Right lobe of liver (tissue), 6 donors: Measurements from ENCODE around the gene RPS6KA4. TPM values are rescaled to one million over a fixed set of nuclear protein-coding genes. Genes with fewer than 3 reads are reported as not detected.

Source experiments
- ATAC-seq, 4 donors: fragments of 200-7000 bp; cut with Tn5 transposase; one replicate each; pipeline ENCODE4 v1.9.1; 2020; ENCODE audit warnings: mild to moderate bottlenecking in 4 of 4, moderate library complexity in 4 of 4
- DNase-seq, 3 donors: peaks; one replicate each; pipeline ENCODE4 v3.0.0-alpha.2; 2020
- H3K27ac ChIP-seq, 3 donors: fragments of 200-600 bp; one replicate each; pipeline ENCODE4 v1.8.0; 2022
- H3K27me3 ChIP-seq, 2 donors: fragments of 200-600 bp; one replicate each; pipeline ENCODE4 v1.8.0; 2022
- H3K36me3 ChIP-seq, 4 donors: fragments of 200-600 bp; sonication (generic) in 1 of 4; one replicate each; pipeline versions ENCODE4 v1.5.1 to v1.8.0; 2017 to 2022; ENCODE audit warnings: control low read depth in 1 of 4
- H3K4me1 ChIP-seq, 4 donors: fragments of 200-600 bp; sonication (generic) in 1 of 4; one replicate each; pipeline versions ENCODE4 v1.5.1 to v1.8.0; 2017 to 2022; ENCODE audit warnings: control low read depth in 1 of 4
- H3K4me3 ChIP-seq, 3 donors: fragments of 200-600 bp; one replicate each; pipeline ENCODE4 v1.8.0; 2022
- H3K9me3 ChIP-seq, 4 donors: fragments of 200-600 bp; sonication (generic) in 1 of 4; one replicate each; pipeline versions ENCODE4 v1.5.1 to v1.8.0; 2017 to 2022; ENCODE audit warnings: control low read depth in 1 of 4
- POLR2A ChIP-seq: fragments of 450-650 bp; IDR thresholded peaks from one replicate; pipeline ENCODE4 v1.6.1; 2017; ENCODE audit warnings: antibody characterized with exemption, mild to moderate bottlenecking
- WGBS: methylation state at CpG from one replicate; pipeline ENCODE4 v1.1.6; 2018; ENCODE audit warnings: low coverage, low lambda C conversion rate; ENCODE audit not compliant: insufficient coverage; ENCODE audit errors: missing lambda C conversion rate; 5-methylcytosine and 5-hydroxymethylcytosine counted together
- intact Hi-C, 2 donors: fragments of 100-400 bp; cut with DNase I; formaldehyde crosslinking; loops; one replicate each; pipeline versions ENCODE4 v1.11.2 to v1.14.1; 2022
- total RNA-seq, 6 experiments: library from RNA; depleted of rRNA in 2 of 6; stranded (reverse); fragments of >200 nt in 2 of 6; fragmentation: NEBNext Ultra II Directional in 3 of 6; extraction: Animal tissue kit (Norgen Biotek cat#: 25700) in 3 of 6; gene quantifications; one replicate each; pipeline versions ENCODE4 v1.1.0 to v1.2.4, GENCODE V29; 2016 to 2023
- TF ChIP-seq, protein P1 (sequence below), 4 donors: fragments of 200-600 bp in 3 of 4; fragments of 450-650 bp in 1 of 4; IDR thresholded peaks; one replicate each; pipeline versions ENCODE4 v1.5.1 to v1.8.0; 2016 to 2022; ENCODE audit warnings: antibody characterized with exemption in 4 of 4, mild to moderate bottlenecking in 2 of 4
- donor health status: DM: no; HTN: yes; CAD: no.
- donor health status: DM: no; HTN: no; CAD: no.
- donor health status: DM: no; HTN: no; CAD: no.
- donor health status: DM: no; HTN: yes; CAD: no.
- donor health status: DM: no; HTN: yes; CAD: no.

Gene RPS6KA4
- total RNA-seq, 6 experiments from 2014 or later: 6.6 to 17.9 (median 10.3) TPM

DNA sequence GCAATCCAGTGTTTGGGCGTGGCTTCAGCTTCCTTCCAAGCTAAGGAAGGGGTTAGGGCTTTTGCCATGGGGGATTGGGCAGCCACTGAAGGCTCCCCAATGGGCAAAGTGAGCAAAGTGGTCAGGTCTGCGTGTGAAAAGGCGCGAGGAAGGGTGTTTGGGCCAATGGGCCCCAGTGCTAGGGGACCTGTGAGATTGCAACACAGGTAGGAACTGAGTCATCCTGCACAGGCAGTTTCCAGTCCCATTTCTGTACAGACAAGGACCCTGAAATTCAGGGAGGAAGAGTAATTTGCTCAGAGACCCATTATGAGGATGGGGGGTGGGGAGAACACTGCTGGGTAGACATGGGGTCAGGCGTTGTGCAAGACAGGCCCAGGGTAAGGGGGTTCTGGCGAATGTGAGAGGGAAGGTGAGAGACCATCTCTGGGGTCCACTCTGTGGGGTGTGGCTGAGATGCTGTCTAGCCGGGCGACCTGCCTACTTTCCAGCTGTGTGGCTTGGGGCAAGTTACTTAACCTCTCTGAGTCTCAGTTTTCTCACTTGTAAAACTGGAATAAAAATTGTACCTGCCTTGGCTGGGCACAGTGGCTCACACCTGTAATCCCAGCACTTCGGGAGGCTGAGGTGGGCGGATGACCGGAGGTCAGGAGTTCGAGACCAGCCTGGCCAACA is 11.6 kb upstream of the RPS6KA4 start:
- no peaks in the 10 kb centered on the region for H3K9me3 ChIP-seq
- TF ChIP-seq, protein P1, sequence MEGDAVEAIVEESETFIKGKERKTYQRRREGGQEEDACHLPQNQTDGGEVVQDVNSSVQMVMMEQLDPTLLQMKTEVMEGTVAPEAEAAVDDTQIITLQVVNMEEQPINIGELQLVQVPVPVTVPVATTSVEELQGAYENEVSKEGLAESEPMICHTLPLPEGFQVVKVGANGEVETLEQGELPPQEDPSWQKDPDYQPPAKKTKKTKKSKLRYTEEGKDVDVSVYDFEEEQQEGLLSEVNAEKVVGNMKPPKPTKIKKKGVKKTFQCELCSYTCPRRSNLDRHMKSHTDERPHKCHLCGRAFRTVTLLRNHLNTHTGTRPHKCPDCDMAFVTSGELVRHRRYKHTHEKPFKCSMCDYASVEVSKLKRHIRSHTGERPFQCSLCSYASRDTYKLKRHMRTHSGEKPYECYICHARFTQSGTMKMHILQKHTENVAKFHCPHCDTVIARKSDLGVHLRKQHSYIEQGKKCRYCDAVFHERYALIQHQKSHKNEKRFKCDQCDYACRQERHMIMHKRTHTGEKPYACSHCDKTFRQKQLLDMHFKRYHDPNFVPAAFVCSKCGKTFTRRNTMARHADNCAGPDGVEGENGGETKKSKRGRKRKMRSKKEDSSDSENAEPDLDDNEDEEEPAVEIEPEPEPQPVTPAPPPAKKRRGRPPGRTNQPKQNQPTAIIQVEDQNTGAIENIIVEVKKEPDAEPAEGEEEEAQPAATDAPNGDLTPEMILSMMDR (IDR thresholded peaks at IDR 0.05): no peak
- TF ChIP-seq POLR2A: no peak
- H3K4me3 ChIP-seq: no peak overlapping the region
- ATAC-seq (no peak), DNase-seq (no peak)
- no peaks in the 10 kb centered on the region for H3K27me3 ChIP-seq
- H3K27ac ChIP-seq: no peak overlapping the region
- whole genome bisulfite sequencing: 82% methylated on average over 6 of the region's 12 CpGs
- peaks cover 0 to 6% (median under 1%) of the 10 kb centered on the region in 4 donors for H3K4me1 ChIP-seq
- H3K36me3 ChIP-seq: no peaks in the 10 kb centered on the region
- intact Hi-C loops: no loop called here

DNA sequence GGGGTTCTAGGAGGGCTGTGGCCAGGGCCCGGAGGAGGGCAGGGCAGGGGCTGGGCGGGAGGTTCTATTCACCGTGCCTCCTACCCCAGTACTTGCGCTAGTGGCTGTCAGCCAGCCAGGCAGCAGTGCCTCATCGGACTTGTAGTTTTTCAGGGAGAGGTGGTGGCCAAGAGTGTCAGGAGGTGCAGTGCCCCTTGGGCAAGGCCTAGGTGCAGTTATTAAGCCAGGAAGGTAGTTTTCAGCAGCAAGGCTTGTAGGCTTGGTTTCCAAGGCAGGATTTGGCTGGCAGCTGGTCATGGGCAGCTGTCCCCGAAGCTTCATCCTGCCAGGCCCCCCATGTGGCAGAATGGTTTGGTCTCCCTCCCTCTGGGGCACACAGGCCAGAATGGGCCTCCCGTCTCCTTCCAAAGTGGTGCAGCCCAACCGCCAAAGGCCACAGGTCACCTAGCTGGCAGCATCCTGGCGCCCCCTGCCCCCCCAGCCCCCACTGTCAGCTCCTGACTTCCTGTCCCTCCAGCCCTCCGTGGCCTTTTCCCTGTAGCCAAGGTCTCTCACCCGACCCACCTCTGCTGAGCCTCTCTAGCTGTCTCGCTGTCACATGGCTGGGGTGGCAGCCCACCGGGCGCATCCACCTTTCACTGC is 10.5 kb upstream of the RPS6KA4 start:
- H3K4me1 ChIP-seq: no peaks in the 10 kb centered on the region
- H3K27me3 ChIP-seq: no peaks in the 10 kb centered on the region
- DNase-seq: no peak
- WGBS: 90% methylated on average over 2 of the region's 14 CpGs
- H3K4me3 ChIP-seq: no peak overlapping the region
- no peaks in the 10 kb centered on the region for H3K9me3 ChIP-seq
- no peaks in the 10 kb centered on the region for H3K36me3 ChIP-seq
- H3K27ac ChIP-seq: no peak overlapping the region
- ATAC-seq: no peak
- TF ChIP-seq, protein P1 (IDR thresholded peaks at IDR 0.05): no peak
- TF ChIP-seq POLR2A: no peak
- intact Hi-C loops: no loop called here

DNA sequence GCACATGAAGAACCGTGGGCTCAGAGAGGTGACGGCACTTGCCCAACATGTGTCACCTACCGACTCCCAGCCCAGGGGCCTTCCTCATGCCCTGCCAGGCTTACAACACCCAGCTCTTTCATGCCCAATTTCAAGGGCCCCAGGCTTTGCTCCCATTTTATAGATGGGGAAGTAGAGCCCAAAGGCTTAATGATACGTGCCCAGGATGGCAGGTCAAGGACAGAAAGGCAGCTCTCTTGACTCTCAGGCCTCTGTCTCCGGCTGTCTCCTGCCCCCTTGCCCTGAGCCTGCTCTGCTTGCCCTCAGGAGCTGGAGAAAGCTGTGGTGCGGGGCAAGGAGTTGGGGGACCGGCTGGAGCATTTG is 10.0 kb upstream of the RPS6KA4 start:
- ATAC-seq (no peak), DNase-seq (no peak)
- Histone ChIP-seq H3K27me3 (no peaks in the 10 kb centered on the region), H3K27ac (no peak overlapping the region), H3K9me3 (no peaks in the 10 kb centered on the region), H3K36me3 (no peaks in the 10 kb centered on the region), H3K4me1 (peaks cover 0 to 4% (median 0%) of the 10 kb centered on the region in 4 donors), H3K4me3 (no peak overlapping the region)
- intact Hi-C loops: no loop called here
- TF ChIP-seq, protein P1 (IDR thresholded peaks at IDR 0.05): no peak
- TF ChIP-seq POLR2A: no peak
- 73% methylated on average over 3 of the region's 7 CpGs for WGBS

DNA sequence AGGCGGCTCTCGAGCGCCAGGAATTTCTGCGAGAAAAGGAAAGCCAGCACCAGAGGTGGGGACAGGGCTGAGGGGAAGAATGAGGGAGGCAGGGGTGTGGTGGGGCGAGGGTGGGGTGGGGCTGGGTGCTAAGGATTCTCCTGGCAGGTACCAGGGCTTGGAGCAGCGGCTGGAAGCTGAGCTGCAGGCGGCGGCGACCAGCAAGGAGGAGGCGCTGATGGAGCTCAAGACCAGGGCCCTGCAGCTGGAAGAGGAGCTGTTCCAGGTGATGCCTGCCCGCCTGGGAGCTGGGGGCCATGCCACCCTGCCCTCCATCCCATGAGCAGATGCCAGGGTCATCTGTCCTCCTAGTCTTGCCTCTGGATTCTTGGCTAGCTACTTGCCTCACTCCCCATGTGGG is 9.6 kb upstream of the RPS6KA4 start:
- Histone ChIP-seq H3K4me1 (peaks cover 0 to 7% (median 0%) of the 10 kb centered on the region in 4 donors), H3K36me3 (no peaks in the 10 kb centered on the region), H3K9me3 (no peaks in the 10 kb centered on the region), H3K27ac (no peak overlapping the region), H3K27me3 (no peaks in the 10 kb centered on the region), H3K4me3 (no peak overlapping the region)
- intact Hi-C loops: no loop called here
- WGBS: 95% methylated on average over 7 of the region's 11 CpGs
- TF ChIP-seq, protein P1 (IDR thresholded peaks at IDR 0.05): no peak
- no peak for TF ChIP-seq POLR2A
- ATAC-seq (no peak), DNase-seq (no peak)
